GM12874 (cell line): Measurements from ENCODE around the gene HTR2C.

ENCODE experiments used
- CTCF ChIP-seq: IDR thresholded peaks from 2 replicates; pipeline ENCODE4 v1.5.1; 2011; ENCODE audit warnings: low read depth, mild to moderate bottlenecking, control low read depth, low read length, moderate library complexity; ENCODE audit not compliant: insufficient read depth

Gene HTR2C

GRCh38 chrX:114717921-114718320 lies 134.0 kb downstream of the HTR2C start:
- TF ChIP-seq CTCF: no peak

DNA sequence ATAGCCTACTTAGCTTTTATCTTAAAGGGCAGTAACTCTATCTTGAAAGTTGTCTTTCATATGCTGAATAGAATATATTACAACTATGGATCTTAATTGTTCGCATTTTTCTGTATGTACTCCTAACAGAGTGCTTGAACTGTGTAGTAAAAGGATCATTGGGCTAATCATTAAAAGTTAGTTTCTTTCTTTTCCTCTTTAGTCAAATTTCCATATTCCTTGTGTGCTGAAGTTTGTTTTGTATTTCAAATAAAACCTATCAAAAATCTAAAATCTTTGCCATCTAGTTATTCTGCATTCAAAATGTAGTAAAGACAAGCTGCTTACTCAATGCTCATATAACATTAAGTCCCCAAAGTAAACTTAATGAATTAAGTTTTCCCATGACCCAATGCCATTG lies 182.7 kb downstream of the HTR2C start:
- no peak for TF ChIP-seq CTCF

- no peak for TF ChIP-seq CTCF
Measured at GRCh38 chrX:114774691-114775090, 190.8 kb downstream of the HTR2C start.

- no peak for TF ChIP-seq CTCF
Measured at GRCh38 chrX:114782925-114783324, 199.0 kb downstream of the HTR2C start.

DNA sequence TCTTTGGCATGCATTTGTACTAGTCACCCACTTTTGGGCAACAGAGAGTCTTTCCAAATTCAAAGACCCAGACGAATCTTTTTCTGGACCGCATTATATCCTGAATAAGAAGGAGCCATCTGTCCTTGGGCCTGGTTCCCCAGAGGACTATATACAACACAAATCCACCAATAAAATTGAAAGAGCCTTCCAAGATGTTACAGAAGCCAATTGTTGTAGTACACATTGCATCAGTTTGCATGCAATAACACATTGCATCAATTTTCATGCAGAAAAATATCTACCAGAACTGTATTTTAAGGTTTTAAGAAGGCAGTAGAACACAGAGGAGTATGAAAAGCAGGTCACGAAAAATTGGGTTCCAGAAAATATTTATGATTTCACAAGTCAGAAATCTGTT lies 203.2 kb downstream of the HTR2C start:
- no peak for TF ChIP-seq CTCF

DNA sequence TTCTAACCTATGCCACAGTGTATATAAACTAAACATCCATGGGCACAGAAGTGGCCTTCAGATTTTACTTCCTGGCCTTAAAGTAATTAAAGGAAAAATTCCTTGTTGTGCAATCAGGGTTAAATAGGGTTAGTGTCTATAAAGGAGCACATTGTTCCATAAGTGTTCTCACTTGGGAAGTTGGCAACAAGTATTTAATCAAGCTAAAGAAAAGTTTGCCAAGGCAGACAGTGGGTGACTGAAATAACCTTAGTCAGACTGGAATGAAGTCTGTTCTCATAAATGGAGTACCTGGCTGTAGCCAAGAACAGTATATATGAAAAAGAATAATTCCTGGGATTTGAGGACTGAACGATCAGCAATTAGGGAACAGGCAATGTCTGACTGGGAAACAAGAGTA lies 213.6 kb downstream of the HTR2C start:
- no peak for TF ChIP-seq CTCF

DNA sequence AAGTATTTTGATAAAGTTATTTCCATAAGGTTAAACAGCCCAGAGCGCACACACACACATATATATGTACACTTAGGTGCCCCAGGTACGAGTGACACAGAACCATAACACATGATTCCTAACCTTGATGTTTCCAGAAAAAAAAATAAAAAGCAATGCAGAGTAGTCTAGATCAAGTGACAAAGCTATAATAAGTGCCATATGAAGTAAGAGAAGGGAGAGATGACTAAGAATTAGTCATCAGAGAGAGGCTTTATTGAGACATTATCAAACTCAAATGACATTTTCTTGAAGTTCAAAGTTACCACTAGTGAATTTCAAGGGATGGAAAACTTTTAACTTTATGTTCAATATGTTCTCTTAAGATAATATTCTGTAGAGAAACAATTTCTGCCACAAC lies 215.0 kb downstream of the HTR2C start:
- no peak for TF ChIP-seq CTCF

GRCh38 chrX:114800719-114801118 lies 216.8 kb downstream of the HTR2C start:
- no peak for TF ChIP-seq CTCF
